Ishikawa (cell line): ENCODE results near the gene HES1.

Experiments
- CEBPB ChIP-seq: IDR thresholded peaks from 2 replicates; pipeline ENCODE4 v1.6.1; 2012
- CREB1 ChIP-seq: IDR thresholded peaks from 2 replicates; pipeline ENCODE4 v1.6.1; 2012; ENCODE audit warnings: low read depth
- EGR1 ChIP-seq: IDR thresholded peaks from 2 replicates; pipeline ENCODE4 v1.6.1; 2012
- EP300 ChIP-seq: IDR thresholded peaks from 2 replicates; pipeline ENCODE4 v1.6.1; 2012; ENCODE audit warnings: borderline replicate concordance
- FOXM1 ChIP-seq: IDR thresholded peaks from 2 replicates; pipeline ENCODE4 v1.6.1; 2012; ENCODE audit warnings: low read depth, borderline replicate concordance
- MAX ChIP-seq: IDR thresholded peaks from 2 replicates; pipeline ENCODE4 v1.6.1; 2012
- NFIC ChIP-seq: IDR thresholded peaks from 2 replicates; pipeline ENCODE4 v1.6.1; 2012
- RAD21 ChIP-seq: IDR thresholded peaks from 2 replicates; pipeline ENCODE4 v1.6.1; 2012; ENCODE audit warnings: low read depth
- REST ChIP-seq: IDR thresholded peaks from 2 replicates; pipeline ENCODE4 v1.6.1; 2012; ENCODE audit warnings: low read depth, mild to moderate bottlenecking
- TAF1 ChIP-seq: IDR thresholded peaks from 2 replicates; pipeline ENCODE4 v1.6.1; 2012; ENCODE audit warnings: low read depth, mild to moderate bottlenecking
- TCF12 ChIP-seq: IDR thresholded peaks from 2 replicates; pipeline ENCODE4 v1.6.1; 2012; ENCODE audit warnings: low read depth
- TEAD4 ChIP-seq: IDR thresholded peaks from 2 replicates; pipeline ENCODE4 v1.6.1; 2012
- USF1 ChIP-seq: IDR thresholded peaks from 2 replicates; pipeline ENCODE4 v1.6.1; 2012
- YY1 ChIP-seq: IDR thresholded peaks from 2 replicates; pipeline ENCODE4 v1.6.1; 2012; ENCODE audit warnings: low read depth
- ZBTB7A ChIP-seq: IDR thresholded peaks from 2 replicates; pipeline ENCODE4 v1.6.1; 2012; ENCODE audit warnings: low read depth

Gene HES1

GRCh38 chr3:194129581-194130133 is 6.3 kb upstream of the HES1 start:
- TF ChIP-seq USF1 (no peak), CEBPB (no peak), NFIC (peak; percentile 72; the same call in 1 of the 2 replicates)

- TF ChIP-seq RAD21 (no peak), EP300 (no peak), CEBPB (no peak), YY1 (no peak), NFIC (no peak), REST (no peak), EGR1 (no peak), TCF12 (no peak), MAX (no peak), TEAD4 (no peak), USF1 (no peak)
These were observed 5.8 kb upstream of the HES1 start for GRCh38 chr3:194130188-194130587.

- TF ChIP-seq RAD21, result no peak; the same call in 1 of the 2 replicates
- peak; percentile 75 for TF ChIP-seq TEAD4
- TF ChIP-seq FOXM1, result peak; percentile 84
- peak; percentile 91 for TF ChIP-seq MAX
- TF ChIP-seq CREB1, result no peak
- TF ChIP-seq REST, result 0 out of 2 replicates have a peak, but pooled peaks have one; percentile 8
- TF ChIP-seq CEBPB, result 0 out of 2 replicates have a peak, but pooled peaks have one; percentile 28
- TF ChIP-seq NFIC, result peak; percentile 96
- TF ChIP-seq USF1, result peak; percentile 65; the same call in 1 of the 2 replicates
- TF ChIP-seq EP300, result peak; percentile 95
- TF ChIP-seq ZBTB7A, result peak; percentile 45
- TF ChIP-seq TCF12, result peak; percentile 98
- no peak for TF ChIP-seq EGR1
These were observed 5.0 kb upstream of the HES1 start for GRCh38 chr3:194130807-194131589.

GRCh38 chr3:194132465-194133286 is 3.3 kb upstream of the HES1 start:
- TF ChIP-seq REST (no peak; the same call in 1 of the 2 replicates), EGR1 (no peak), EP300 (no peak), TEAD4 (no peak), FOXM1 (no peak), YY1 (no peak), ZBTB7A (no peak), RAD21 (no peak), USF1 (no peak), TAF1 (no peak), MAX (no peak), CEBPB (no peak), NFIC (no peak), TCF12 (no peak), CREB1 (no peak)
